Measurements from ENCODE around the gene DEF6. TPM values are rescaled to one million over a fixed set of nuclear protein-coding genes. Genes with fewer than 3 reads are reported as not detected.

DEF6 gene
- polyA plus RNA-seq, 1 of the 3 experiments (the other 2 are of a cell fraction) = 0.13 TPM

- ChIA-PET POLR2A (interaction anchor here (0.6 to 1.9 kb wide), 4 partner anchors 107 to 132 kb away, joined by 3 to 14 read pairs (median 4); partner anchors contain the start of gene RPL10A), CTCF (interaction anchor here (0.6 to 6.9 kb wide), 47 partner anchors 8 to 438 kb away, joined by 3 to 186 read pairs (median 5); partner anchors contain the start of genes FANCE, RPL10A and TEAD3)
- Histone ChIP-seq H3K4me2 (no peak overlapping the region), H4K20me1 (ENCODE audit: insufficient read depth) (peaks cover 6% of the 10 kb centered on the region; the same call in 1 of the 2 replicates), H3K9ac (no peak overlapping the region), H3K9me2 (no peaks in the 10 kb centered on the region), H3F3A (replicated peaks; ENCODE audit: insufficient read depth) (no peaks in the 10 kb centered on the region), H3K27me3 (ENCODE audit: insufficient read depth) (no peaks in the 10 kb centered on the region), H3K4me1 (ENCODE audit: control insufficient read depth in 1 of 2, insufficient read depth in 2 of 2, low read depth in 1 of 2, low read length in 1 of 2) (peaks cover 0 to 22% of the 10 kb centered on the region in 2 experiments; a peak in 2 of 4 replicates), H3K27ac (ENCODE audit: low read depth in 2 of 2, low read length in 1 of 2) (no peak overlapping the region), H3K4me3 (ENCODE audit: low read depth in 2 of 2, low read length in 1 of 2) (no peak overlapping the region), H3K36me3 (replicated peaks in 1 of 2; ENCODE audit: control insufficient read depth in 1 of 2, insufficient read depth in 2 of 2, low read length in 1 of 2) (peaks cover 0 to 4% of the 10 kb centered on the region in 2 experiments), H3K79me2 (ENCODE audit: insufficient read depth) (peaks cover 40% of the 10 kb centered on the region), H2AFZ (ENCODE audit: low read depth) (no peak overlapping the region), H3K9me3 (no peaks in the 10 kb centered on the region)
- 88% methylated on average over 13 of the region's 13 CpGs for WGBS (ENCODE audit: low lambda C conversion rate)
- no peak for DNase-seq
- TF ChIP-seq, protein P1, sequence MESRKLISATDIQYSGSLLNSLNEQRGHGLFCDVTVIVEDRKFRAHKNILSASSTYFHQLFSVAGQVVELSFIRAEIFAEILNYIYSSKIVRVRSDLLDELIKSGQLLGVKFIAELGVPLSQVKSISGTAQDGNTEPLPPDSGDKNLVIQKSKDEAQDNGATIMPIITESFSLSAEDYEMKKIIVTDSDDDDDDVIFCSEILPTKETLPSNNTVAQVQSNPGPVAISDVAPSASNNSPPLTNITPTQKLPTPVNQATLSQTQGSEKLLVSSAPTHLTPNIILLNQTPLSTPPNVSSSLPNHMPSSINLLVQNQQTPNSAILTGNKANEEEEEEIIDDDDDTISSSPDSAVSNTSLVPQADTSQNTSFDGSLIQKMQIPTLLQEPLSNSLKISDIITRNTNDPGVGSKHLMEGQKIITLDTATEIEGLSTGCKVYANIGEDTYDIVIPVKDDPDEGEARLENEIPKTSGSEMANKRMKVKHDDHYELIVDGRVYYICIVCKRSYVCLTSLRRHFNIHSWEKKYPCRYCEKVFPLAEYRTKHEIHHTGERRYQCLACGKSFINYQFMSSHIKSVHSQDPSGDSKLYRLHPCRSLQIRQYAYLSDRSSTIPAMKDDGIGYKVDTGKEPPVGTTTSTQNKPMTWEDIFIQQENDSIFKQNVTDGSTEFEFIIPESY (IDR thresholded peaks at IDR 0.05; ENCODE audit: borderline replicate concordance, low read depth) = no peak
- TF ChIP-seq RAD21 (IDR thresholded peaks at IDR 0.05; ENCODE audit: low read length) (no peak), GABPA (IDR thresholded peaks at IDR 0.05; ENCODE audit: low read depth) (no peak), FOSL2 (IDR thresholded peaks at IDR 0.05; ENCODE audit: borderline replicate concordance, low read depth) (no peak), TAF1 (IDR thresholded peaks at IDR 0.05; ENCODE audit: borderline replicate concordance, low read depth, low read length) (no peak), CTCF (IDR thresholded peaks at IDR 0.05) (no peak), SIN3A (IDR thresholded peaks at IDR 0.05; ENCODE audit: borderline replicate concordance, low read depth, low read length) (no peak), POLR2AphosphoS5 (IDR thresholded peaks at IDR 0.05; ENCODE audit: low read depth, low read length) (no peak), FOXJ3 (CRISPR knock-in tag; IDR thresholded peaks at IDR 0.05) (no peak), IRF3 (IDR thresholded peaks at IDR 0.05; ENCODE audit: low read depth, low read length) (no peak), MEF2A (IDR thresholded peaks at IDR 0.05; ENCODE audit: borderline replicate concordance, low read depth) (no peak), RXRA (IDR thresholded peaks at IDR 0.05; ENCODE audit: borderline replicate concordance, low read depth) (no peak), ELF1 (IDR thresholded peaks at IDR 0.05) (no peak), MAX (IDR thresholded peaks at IDR 0.05; ENCODE audit: low read depth) (no peak), NFIC (IDR thresholded peaks at IDR 0.05; ENCODE audit: borderline replicate concordance) (no peak), EP300 (IDR thresholded peaks at IDR 0.05; ENCODE audit: borderline replicate concordance in 1 of 2, low read depth in 1 of 2, low read length in 1 of 2) (no peak), RFX5 (IDR thresholded peaks at IDR 0.05; ENCODE audit: low read length) (no peak), GATA2 (CRISPR knock-in tag; IDR thresholded peaks at IDR 0.05) (no peak), MXI1 (IDR thresholded peaks at IDR 0.05; ENCODE audit: low read depth, low read length) (no peak)
- TF ChIP-seq, protein P2, sequence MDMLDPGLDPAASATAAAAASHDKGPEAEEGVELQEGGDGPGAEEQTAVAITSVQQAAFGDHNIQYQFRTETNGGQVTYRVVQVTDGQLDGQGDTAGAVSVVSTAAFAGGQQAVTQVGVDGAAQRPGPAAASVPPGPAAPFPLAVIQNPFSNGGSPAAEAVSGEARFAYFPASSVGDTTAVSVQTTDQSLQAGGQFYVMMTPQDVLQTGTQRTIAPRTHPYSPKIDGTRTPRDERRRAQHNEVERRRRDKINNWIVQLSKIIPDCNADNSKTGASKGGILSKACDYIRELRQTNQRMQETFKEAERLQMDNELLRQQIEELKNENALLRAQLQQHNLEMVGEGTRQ (IDR thresholded peaks at IDR 0.05; ENCODE audit: borderline replicate concordance, low read depth, low read length) = no peak
These were observed 43.9 kb downstream of the DEF6 start for GRCh38 chr6:35341557-35341956.
